Spleen (tissue), 7 donors: ENCODE measurements around the gene OR6S1.

ENCODE experiments used
- CTCF ChIP-seq, 11 experiments: fragments of 200-600 bp in 7 of 11; fragments of 450-650 bp in 4 of 11; sonication (generic) in 4 of 11; IDR thresholded peaks in 8 of 11; conservative IDR thresholded peaks in 3 of 11; 1 replicate in 7 of 11; 2 replicates in 4 of 11; pipeline versions ENCODE4 v1.4.0 to v1.8.0; 2016 to 2021; ENCODE audit warnings: antibody characterized with exemption in 11 of 11, inconsistent platforms in 4 of 11, mild to moderate bottlenecking in 1 of 11
- POLR2A ChIP-seq, 3 donors: fragments of 450-650 bp; IDR thresholded peaks; one replicate each; pipeline ENCODE4 v1.5.1; 2017; ENCODE audit warnings: antibody characterized with exemption in 3 of 3, mild to moderate bottlenecking in 1 of 3
- POLR2AphosphoS5 ChIP-seq, 3 donors: sonication (generic); formaldehyde crosslinking; IDR thresholded peaks; one replicate each; pipeline ENCODE4 v1.5.1; 2017; ENCODE audit warnings: antibody characterized with exemption in 3 of 3
- donor health status: DM: no; HTN: no; CAD: no; lungs with moderate emphysema.
- donor health status: DM: no; HTN: no; CAD: no.
- donor health status: DM: no; HTN: no; CAD: no.

GRCh38 chr14:20609215-20610001 is 32.1 kb downstream of the OR6S1 start:
- peak in 1 of 3 donors; percentile 39 for TF ChIP-seq POLR2AphosphoS5 (IDR thresholded peaks at IDR 0.05)
- TF ChIP-seq CTCF (IDR thresholded peaks at IDR 0.05 in 8 of 11, conservative IDR thresholded peaks at IDR 0.05 in 3 of 11), result peak; percentile 88 to 98 (median 94)
- TF ChIP-seq POLR2A (IDR thresholded peaks at IDR 0.05), result peak in 1 of 3 donors; percentile 5
